Right ventricle myocardium superior (tissue), 1 donor: ENCODE measurements around the gene TTC32. TPM values are rescaled to one million over a fixed set of nuclear protein-coding genes. Genes with fewer than 3 reads are reported as not detected.
"Not testable (repeated sequence)": the region's sequence is repeated elsewhere in the genome, so short reads cannot be mapped to it uniquely, and the experiment has no call there.

Source experiments
- ATAC-seq: fragments of 200-7000 bp; cut with Tn5 transposase; one replicate; pipeline ENCODE4 v1.9.1; 2020; ENCODE audit warnings: mild to moderate bottlenecking; ENCODE audit not compliant: poor library complexity
- DNase-seq: peaks from one replicate; pipeline ENCODE4 v3.0.0-alpha.2; 2020
- intact Hi-C: fragments of 100-400 bp; cut with DNase I; formaldehyde crosslinking; loops from one replicate; pipeline ENCODE4 v1.11.2; 2022
- long read RNA-seq: library from polyadenylated mRNA; unstranded; transcript quantifications from one replicate; pipeline ENCODE4 v2.0.0, GENCODE V29; 2021
- total RNA-seq: library from RNA; stranded (reverse); fragmentation: NEBNext Ultra II Directional; extraction: Animal tissue kit (Norgen Biotek cat#: 25700); gene quantifications from one replicate; pipeline ENCODE4 v1.2.1, GENCODE V29; 2021
- donor health status: DM: no; HTN: yes; CAD: no; lungs with severe emphysema.

The TTC32 gene
- 3.3 TPM for total RNA-seq
- long read RNA-seq, partial matches to known transcripts, result 0 of 1 reads
- long read RNA-seq, other reads (novel, unspliced or antisense), result 1 of 1 reads

- ATAC-seq, result peak; percentile 99
- DNase-seq, result peak; percentile 96
- intact Hi-C loops, result no loop called here
Measured at GRCh38 chr2:19901442-19902215, at the start of gene TTC32. TSS of gene TTC32 (minus strand) at chr2:19901983. CDS start at chr2:19901854, 129 bp downstream.

GRCh38 chr2:19949071-19949470, 47.3 kb upstream of the TTC32 start:
- intact Hi-C loops, result no loop called here
- ATAC-seq, result peak; percentile 43
- DNase-seq, result no peak

- intact Hi-C loops, result no loop called here
- no peak for ATAC-seq
- DNase-seq, result no peak
Measured at GRCh38 chr2:19947184-19947940, 45.6 kb upstream of the TTC32 start.

- intact Hi-C loops, result no loop called here
- DNase-seq, result no peak
Measured at GRCh38 chr2:19944205-19944845, 42.5 kb upstream of the TTC32 start.

GRCh38 chr2:19943189-19943588, 41.4 kb upstream of the TTC32 start:
- no peak for DNase-seq
- intact Hi-C loops, result no loop called here
- no peak for ATAC-seq

More at GRCh38 chr2:19944205-19944845, 42.5 kb upstream of the TTC32 start:
- no peak for ATAC-seq

- DNase-seq, result no peak
- intact Hi-C loops, result no loop called here
- ATAC-seq, result peak; percentile 87
Measured at GRCh38 chr2:19942199-19942598, 40.4 kb upstream of the TTC32 start.

GRCh38 chr2:19937004-19937403, 35.2 kb upstream of the TTC32 start:
- no peak for DNase-seq
- ATAC-seq, result no peak
- intact Hi-C loops, result no loop called here

- DNase-seq (no peak), ATAC-seq (no peak)
- intact Hi-C loops, result no loop called here
Measured at GRCh38 chr2:19936203-19936602, 34.4 kb upstream of the TTC32 start.

GRCh38 chr2:19933351-19933981, 31.7 kb upstream of the TTC32 start:
- DNase-seq (no peak), ATAC-seq (no peak)
- intact Hi-C loops, result no loop called here

GRCh38 chr2:19932928-19933327, 31.1 kb upstream of the TTC32 start:
- DNase-seq (no peak), ATAC-seq (no peak)
- intact Hi-C loops, result no loop called here

GRCh38 chr2:19929226-19929625, 27.4 kb upstream of the TTC32 start:
- intact Hi-C loops, result no loop called here
- ATAC-seq (no peak), DNase-seq (no peak)

GRCh38 chr2:19927816-19928215, 26.0 kb upstream of the TTC32 start:
- DNase-seq, intact Hi-C loops, ATAC-seq: not testable (repeated sequence)

- intact Hi-C loops, ATAC-seq: not testable (repeated sequence)
Measured at GRCh38 chr2:19924526-19924925, 22.7 kb upstream of the TTC32 start.

GRCh38 chr2:19922188-19922587, 20.4 kb upstream of the TTC32 start:
- DNase-seq, ATAC-seq, intact Hi-C loops: not testable (repeated sequence)

More at GRCh38 chr2:19924526-19924925, 22.7 kb upstream of the TTC32 start:
- DNase-seq, result not testable (repeated sequence)

- intact Hi-C loops, result no loop called here
- DNase-seq (no peak), ATAC-seq (no peak)
Measured at GRCh38 chr2:19916385-19916950, 14.7 kb upstream of the TTC32 start.

GRCh38 chr2:19914266-19914975, 12.6 kb upstream of the TTC32 start:
- no peak for ATAC-seq
- DNase-seq, result no peak
- intact Hi-C loops, result no loop called here

GRCh38 chr2:19911808-19912509, 10.2 kb upstream of the TTC32 start:
- intact Hi-C loops, result no loop called here
- DNase-seq, result no peak
- no peak for ATAC-seq
